HEK293 (cell line): ENCODE results near the gene MED25.

Experiments used
- GLIS1 ChIP-seq: fragments of 450-650 bp; formaldehyde crosslinking; IDR thresholded peaks from 2 replicates; pipeline ENCODE4 v1.5.1; 2016; ENCODE audit warnings: missing biosample characterization, missing genetic modification characterization
- GLIS2 ChIP-seq: fragments of 450-650 bp; formaldehyde crosslinking; IDR thresholded peaks from 2 replicates; pipeline ENCODE4 v1.5.1; 2016; ENCODE audit warnings: missing biosample characterization, missing genetic modification characterization
- HOXC10 ChIP-seq: sonication (generic); formaldehyde crosslinking; IDR thresholded peaks from 2 replicates; pipeline ENCODE4 v1.8.1; 2023; ENCODE audit warnings: mild to moderate bottlenecking, missing genetic modification reagents
- HOXD13 ChIP-seq: sonication (generic); formaldehyde crosslinking; IDR thresholded peaks from 2 replicates; pipeline ENCODE4 v1.8.0; 2022; ENCODE audit warnings: missing genetic modification reagents, borderline replicate concordance
- KLF9 ChIP-seq: fragments of 450-650 bp; formaldehyde crosslinking; IDR thresholded peaks from 2 replicates; pipeline ENCODE4 v1.5.1; 2016; ENCODE audit warnings: missing biosample characterization, missing genetic modification characterization, low read depth
- PRDM1 ChIP-seq: fragments of 450-650 bp; formaldehyde crosslinking; IDR thresholded peaks from 2 replicates; pipeline ENCODE4; 2016; ENCODE audit warnings: missing biosample characterization, missing genetic modification characterization
- SCRT1 ChIP-seq: fragments of 450-650 bp; formaldehyde crosslinking; IDR thresholded peaks from 2 replicates; pipeline ENCODE4 v1.5.1; 2016; ENCODE audit warnings: missing biosample characterization, missing genetic modification characterization, borderline replicate concordance
- SCRT2 ChIP-seq: fragments of 450-650 bp; formaldehyde crosslinking; IDR thresholded peaks from 2 replicates; pipeline ENCODE4 v1.5.1; 2016; ENCODE audit warnings: missing biosample characterization, missing genetic modification characterization
- SP7 ChIP-seq: fragments of 450-650 bp; formaldehyde crosslinking; IDR thresholded peaks from 2 replicates; pipeline ENCODE4 v1.5.1; 2016; ENCODE audit warnings: missing biosample characterization, missing genetic modification characterization
- YY1 ChIP-seq: fragments of 450-650 bp; formaldehyde crosslinking; IDR thresholded peaks from 2 replicates; pipeline ENCODE4 v1.5.1; 2018; ENCODE audit warnings: missing biosample characterization, missing genetic modification characterization
- YY2 ChIP-seq: fragments of 450-650 bp; formaldehyde crosslinking; IDR thresholded peaks from 2 replicates; pipeline ENCODE4 v1.5.1; 2016; ENCODE audit warnings: missing biosample characterization, missing genetic modification characterization
- ZBTB20 ChIP-seq: fragments of 450-650 bp; formaldehyde crosslinking; IDR thresholded peaks from 2 replicates; pipeline ENCODE4 v1.5.1; 2016; ENCODE audit warnings: missing biosample characterization, missing genetic modification characterization
- ZBTB8A ChIP-seq: fragments of 450-650 bp; formaldehyde crosslinking; IDR thresholded peaks from 2 replicates; pipeline ENCODE4 v1.5.1; 2016; ENCODE audit warnings: missing biosample characterization, missing genetic modification characterization
- ZFP69B ChIP-seq: fragments of 450-650 bp; formaldehyde crosslinking; IDR thresholded peaks from 2 replicates; pipeline ENCODE4 v1.5.1; 2016; ENCODE audit warnings: missing biosample characterization, missing genetic modification characterization
- ZNF138 ChIP-seq: fragments of 450-650 bp; formaldehyde crosslinking; IDR thresholded peaks from 2 replicates; pipeline ENCODE4 v1.5.1; 2016; ENCODE audit warnings: missing biosample characterization, missing genetic modification characterization, borderline replicate concordance
- ZNF266 ChIP-seq: fragments of 450-650 bp; formaldehyde crosslinking; IDR thresholded peaks from 2 replicates; pipeline ENCODE4 v1.5.1; 2016; ENCODE audit warnings: missing biosample characterization, missing genetic modification characterization, low read depth
- ZNF324 ChIP-seq: fragments of 450-650 bp; formaldehyde crosslinking; IDR thresholded peaks from 2 replicates; pipeline ENCODE4 v1.5.1; 2016; ENCODE audit warnings: missing biosample characterization, missing genetic modification characterization
- ZNF335 ChIP-seq: fragments of 450-650 bp; formaldehyde crosslinking; conservative IDR thresholded peaks from 2 replicates; pipeline ENCODE4 v1.5.1; 2016; ENCODE audit warnings: missing biosample characterization, missing genetic modification characterization
- ZNF391 ChIP-seq: fragments of 450-650 bp; formaldehyde crosslinking; IDR thresholded peaks from 2 replicates; pipeline ENCODE4 v1.5.1; 2016; ENCODE audit warnings: low read depth, missing biosample characterization, missing genetic modification characterization, borderline replicate concordance
- ZNF501 ChIP-seq: fragments of 450-650 bp; formaldehyde crosslinking; IDR thresholded peaks from 2 replicates; pipeline ENCODE4 v1.5.1; 2016; ENCODE audit warnings: missing biosample characterization, missing genetic modification characterization
- ZNF626 ChIP-seq: fragments of 450-650 bp; sonication (Bioruptor Pico); formaldehyde crosslinking; IDR thresholded peaks from 2 replicates; pipeline ENCODE4 v1.5.1; 2018; ENCODE audit warnings: missing biosample characterization, missing genetic modification characterization, inconsistent platforms
- ZNF660 ChIP-seq: fragments of 450-650 bp; IDR thresholded peaks from 2 replicates; pipeline ENCODE4 v1.5.1; 2018; ENCODE audit warnings: missing biosample characterization, mild to moderate bottlenecking, missing genetic modification characterization
- ZNF776 ChIP-seq: fragments of 450-650 bp; formaldehyde crosslinking; IDR thresholded peaks from 2 replicates; pipeline ENCODE4 v1.5.0; 2017; ENCODE audit warnings: missing biosample characterization, missing genetic modification characterization, borderline replicate concordance
- TF ChIP-seq, protein P1 (sequence below): fragments of 450-650 bp; formaldehyde crosslinking; IDR thresholded peaks from 2 replicates; pipeline ENCODE4 v1.5.1; 2016; ENCODE audit warnings: missing biosample characterization, missing genetic modification characterization
- TF ChIP-seq, protein P2 (sequence below): fragments of 450-650 bp; formaldehyde crosslinking; optimal IDR thresholded peaks from 2 replicates; pipeline ENCODE3; 2016; ENCODE audit warnings: missing biosample characterization, mild to moderate bottlenecking, missing genetic modification characterization
- TF ChIP-seq, protein P3 (sequence below): fragments of 450-650 bp; formaldehyde crosslinking; IDR thresholded peaks from 2 replicates; pipeline ENCODE4 v1.5.1; 2016; ENCODE audit warnings: missing biosample characterization, missing genetic modification characterization
- TF ChIP-seq, protein P4 (sequence below): fragments of 450-650 bp; formaldehyde crosslinking; IDR thresholded peaks from 2 replicates; pipeline ENCODE4 v1.5.1; 2016; ENCODE audit warnings: missing biosample characterization, missing genetic modification characterization
- TF ChIP-seq, protein P5 (sequence below): fragments of 450-650 bp; formaldehyde crosslinking; IDR thresholded peaks from 2 replicates; pipeline ENCODE4 v1.5.1; 2016; ENCODE audit warnings: missing biosample characterization, missing genetic modification characterization
- TF ChIP-seq, protein P6 (sequence below): fragments of 450-650 bp; formaldehyde crosslinking; conservative IDR thresholded peaks from 2 replicates; pipeline ENCODE4 v1.5.1; 2016; ENCODE audit warnings: low read depth, missing biosample characterization, missing genetic modification characterization

MED25 gene

DNA sequence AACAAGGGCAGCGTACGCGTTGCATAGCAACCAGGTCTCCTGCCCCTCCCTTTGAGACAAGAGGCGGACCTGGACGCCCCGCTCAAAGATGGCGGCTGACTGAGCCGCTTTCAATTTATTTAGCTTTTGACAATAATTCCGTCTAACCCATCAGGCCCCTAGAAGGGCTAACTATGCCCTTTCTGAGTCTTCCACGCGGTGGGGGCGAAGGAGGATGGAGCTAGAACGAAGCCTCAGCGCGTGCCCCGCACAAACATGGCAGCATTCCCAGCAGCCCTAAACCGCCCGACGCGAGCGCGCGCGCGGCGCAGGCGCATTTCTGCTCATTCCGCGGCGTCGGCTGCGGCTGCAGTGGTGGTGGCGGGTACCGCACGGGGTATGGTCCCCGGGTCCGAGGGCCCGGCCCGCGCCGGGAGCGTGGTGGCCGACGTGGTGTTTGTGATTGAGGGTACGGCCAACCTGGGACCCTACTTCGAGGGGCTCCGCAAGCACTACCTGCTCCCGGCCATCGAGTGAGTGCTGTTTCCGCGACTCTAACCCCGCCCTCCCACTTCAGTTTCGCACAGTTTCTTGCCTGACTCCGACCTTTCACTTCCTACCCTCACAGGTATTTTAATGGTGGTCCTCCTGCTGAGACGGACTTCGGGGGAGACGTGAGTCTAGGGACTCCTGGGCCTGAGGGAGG, at the start of gene MED25 (continued):
- TF ChIP-seq SP7 (peak; percentile 30; the same call in 1 of the 2 replicates), ZNF324 (tag by site-specific recombination) (no peak), YY1 (tag by site-specific recombination) (peak; percentile 98), SCRT2 (tag by site-specific recombination) (peak; percentile 6; the same call in 1 of the 2 replicates), YY2 (tag by site-specific recombination) (peak; percentile 88), HOXD13 (CRISPR knock-in tag) (no peak), ZNF501 (tag by site-specific recombination) (0 out of 2 replicates have a peak, but pooled peaks have one; percentile 7), SCRT1 (tag by site-specific recombination) (no peak), ZNF335 (tag by site-specific recombination) (peak; percentile 94), ZBTB20 (peak; percentile 79), ZNF266 (no peak), PRDM1 (peak; percentile 9; the same call in 1 of the 2 replicates), GLIS1 (tag by site-specific recombination) (peak; percentile 52), ZNF776 (tag by site-specific recombination) (no peak), HOXC10 (no peak), ZBTB8A (tag by site-specific recombination) (peak; percentile 76), ZNF138 (tag by site-specific recombination) (no peak), ZNF391 (tag by site-specific recombination) (no peak), ZNF626 (no peak), ZNF660 (peak; percentile 31), GLIS2 (tag by site-specific recombination) (0 out of 2 replicates have a peak, but pooled peaks have one; percentile 38), ZFP69B (peak; percentile 43; the same call in 1 of the 2 replicates), KLF9 (tag by site-specific recombination) (peak; percentile 64)
- TF ChIP-seq, protein P1, sequence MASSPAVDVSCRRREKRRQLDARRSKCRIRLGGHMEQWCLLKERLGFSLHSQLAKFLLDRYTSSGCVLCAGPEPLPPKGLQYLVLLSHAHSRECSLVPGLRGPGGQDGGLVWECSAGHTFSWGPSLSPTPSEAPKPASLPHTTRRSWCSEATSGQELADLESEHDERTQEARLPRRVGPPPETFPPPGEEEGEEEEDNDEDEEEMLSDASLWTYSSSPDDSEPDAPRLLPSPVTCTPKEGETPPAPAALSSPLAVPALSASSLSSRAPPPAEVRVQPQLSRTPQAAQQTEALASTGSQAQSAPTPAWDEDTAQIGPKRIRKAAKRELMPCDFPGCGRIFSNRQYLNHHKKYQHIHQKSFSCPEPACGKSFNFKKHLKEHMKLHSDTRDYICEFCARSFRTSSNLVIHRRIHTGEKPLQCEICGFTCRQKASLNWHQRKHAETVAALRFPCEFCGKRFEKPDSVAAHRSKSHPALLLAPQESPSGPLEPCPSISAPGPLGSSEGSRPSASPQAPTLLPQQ (tag by site-specific recombination): peak; percentile 24; the same call in 1 of the 2 replicates
- TF ChIP-seq, protein P2, sequence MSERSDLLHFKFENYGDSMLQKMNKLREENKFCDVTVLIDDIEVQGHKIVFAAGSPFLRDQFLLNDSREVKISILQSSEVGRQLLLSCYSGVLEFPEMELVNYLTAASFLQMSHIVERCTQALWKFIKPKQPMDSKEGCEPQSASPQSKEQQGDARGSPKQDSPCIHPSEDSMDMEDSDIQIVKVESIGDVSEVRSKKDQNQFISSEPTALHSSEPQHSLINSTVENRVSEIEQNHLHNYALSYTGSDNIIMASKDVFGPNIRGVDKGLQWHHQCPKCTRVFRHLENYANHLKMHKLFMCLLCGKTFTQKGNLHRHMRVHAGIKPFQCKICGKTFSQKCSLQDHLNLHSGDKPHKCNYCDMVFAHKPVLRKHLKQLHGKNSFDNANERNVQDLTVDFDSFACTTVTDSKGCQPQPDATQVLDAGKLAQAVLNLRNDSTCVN (tag by site-specific recombination): peak; percentile 90
- TF ChIP-seq, protein P3, sequence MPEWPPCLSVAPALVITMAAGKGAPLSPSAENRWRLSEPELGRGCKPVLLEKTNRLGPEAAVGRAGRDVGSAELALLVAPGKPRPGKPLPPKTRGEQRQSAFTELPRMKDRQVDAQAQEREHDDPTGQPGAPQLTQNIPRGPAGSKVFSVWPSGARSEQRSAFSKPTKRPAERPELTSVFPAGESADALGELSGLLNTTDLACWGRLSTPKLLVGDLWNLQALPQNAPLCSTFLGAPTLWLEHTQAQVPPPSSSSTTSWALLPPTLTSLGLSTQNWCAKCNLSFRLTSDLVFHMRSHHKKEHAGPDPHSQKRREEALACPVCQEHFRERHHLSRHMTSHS (tag by site-specific recombination): no peak
- TF ChIP-seq, protein P4, sequence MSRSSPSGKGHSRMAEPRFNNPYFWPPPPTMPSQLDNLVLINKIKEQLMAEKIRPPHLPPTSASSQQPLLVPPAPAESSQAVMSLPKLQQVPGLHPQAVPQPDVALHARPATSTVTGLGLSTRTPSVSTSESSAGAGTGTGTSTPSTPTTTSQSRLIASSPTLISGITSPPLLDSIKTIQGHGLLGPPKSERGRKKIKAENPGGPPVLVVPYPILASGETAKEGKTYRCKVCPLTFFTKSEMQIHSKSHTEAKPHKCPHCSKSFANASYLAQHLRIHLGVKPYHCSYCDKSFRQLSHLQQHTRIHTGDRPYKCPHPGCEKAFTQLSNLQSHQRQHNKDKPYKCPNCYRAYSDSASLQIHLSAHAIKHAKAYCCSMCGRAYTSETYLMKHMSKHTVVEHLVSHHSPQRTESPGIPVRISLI (tag by site-specific recombination): peak; percentile 0; the same call in 1 of the 2 replicates
- TF ChIP-seq, protein P5, sequence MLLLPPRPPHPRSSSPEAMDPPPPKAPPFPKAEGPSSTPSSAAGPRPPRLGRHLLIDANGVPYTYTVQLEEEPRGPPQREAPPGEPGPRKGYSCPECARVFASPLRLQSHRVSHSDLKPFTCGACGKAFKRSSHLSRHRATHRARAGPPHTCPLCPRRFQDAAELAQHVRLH: peak; percentile 57
- TF ChIP-seq, protein P6, sequence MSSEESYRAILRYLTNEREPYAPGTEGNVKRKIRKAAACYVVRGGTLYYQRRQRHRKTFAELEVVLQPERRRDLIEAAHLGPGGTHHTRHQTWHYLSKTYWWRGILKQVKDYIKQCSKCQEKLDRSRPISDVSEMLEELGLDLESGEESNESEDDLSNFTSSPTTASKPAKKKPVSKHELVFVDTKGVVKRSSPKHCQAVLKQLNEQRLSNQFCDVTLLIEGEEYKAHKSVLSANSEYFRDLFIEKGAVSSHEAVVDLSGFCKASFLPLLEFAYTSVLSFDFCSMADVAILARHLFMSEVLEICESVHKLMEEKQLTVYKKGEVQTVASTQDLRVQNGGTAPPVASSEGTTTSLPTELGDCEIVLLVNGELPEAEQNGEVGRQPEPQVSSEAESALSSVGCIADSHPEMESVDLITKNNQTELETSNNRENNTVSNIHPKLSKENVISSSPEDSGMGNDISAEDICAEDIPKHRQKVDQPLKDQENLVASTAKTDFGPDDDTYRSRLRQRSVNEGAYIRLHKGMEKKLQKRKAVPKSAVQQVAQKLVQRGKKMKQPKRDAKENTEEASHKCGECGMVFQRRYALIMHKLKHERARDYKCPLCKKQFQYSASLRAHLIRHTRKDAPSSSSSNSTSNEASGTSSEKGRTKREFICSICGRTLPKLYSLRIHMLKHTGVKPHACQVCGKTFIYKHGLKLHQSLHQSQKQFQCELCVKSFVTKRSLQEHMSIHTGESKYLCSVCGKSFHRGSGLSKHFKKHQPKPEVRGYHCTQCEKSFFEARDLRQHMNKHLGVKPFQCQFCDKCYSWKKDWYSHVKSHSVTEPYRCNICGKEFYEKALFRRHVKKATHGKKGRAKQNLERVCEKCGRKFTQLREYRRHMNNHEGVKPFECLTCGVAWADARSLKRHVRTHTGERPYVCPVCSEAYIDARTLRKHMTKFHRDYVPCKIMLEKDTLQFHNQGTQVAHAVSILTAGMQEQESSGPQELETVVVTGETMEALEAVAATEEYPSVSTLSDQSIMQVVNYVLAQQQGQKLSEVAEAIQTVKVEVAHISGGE (tag by site-specific recombination): peak; percentile 72
